Measurements from ENCODE around the gene SRPRA.

SRPRA gene

DNA sequence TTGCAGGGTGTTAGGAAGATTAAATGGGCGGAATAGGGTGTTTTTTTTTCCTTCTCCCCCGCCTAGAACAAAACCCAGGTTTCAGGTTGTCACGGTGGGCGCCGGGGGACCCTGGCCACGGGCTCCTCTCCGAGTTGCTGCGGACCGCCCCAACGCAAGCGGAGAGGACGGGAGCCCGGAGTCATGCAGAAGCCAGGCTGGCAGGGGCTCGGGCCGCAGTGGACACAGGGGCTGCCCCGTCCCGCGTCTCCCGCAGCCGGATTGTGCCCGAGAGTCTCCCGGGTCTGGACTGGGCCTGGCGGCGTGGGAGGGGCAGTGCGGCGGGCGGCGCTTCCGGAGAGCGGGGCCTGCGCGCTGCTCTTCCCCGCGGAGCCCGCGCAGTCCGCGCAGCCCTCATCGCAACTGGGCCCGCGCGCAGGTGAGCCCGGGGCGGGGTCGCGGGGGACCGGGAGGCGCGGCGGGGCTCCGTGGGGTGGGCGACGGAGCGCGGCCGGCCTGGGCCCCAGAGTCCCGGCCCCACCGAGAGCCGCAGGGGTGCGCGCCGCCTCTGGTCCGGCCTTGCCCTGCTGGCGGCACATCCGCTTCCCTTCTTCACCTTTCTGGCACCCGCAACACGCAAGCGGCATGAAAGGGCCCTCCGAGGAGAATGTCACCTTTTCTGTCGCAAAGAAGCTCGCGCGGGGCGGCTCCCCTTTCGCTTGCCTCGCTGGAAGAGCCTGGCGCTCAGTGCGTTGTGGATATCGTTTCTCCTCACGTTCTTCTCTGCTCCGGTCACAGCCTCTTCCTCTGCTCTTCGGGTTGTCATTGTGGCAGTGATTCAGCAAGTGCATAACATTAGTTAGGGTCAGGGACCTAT lies 14.3 kb upstream of the SRPRA start, which contains the start of gene TIRAP:
TIRAP (plus strand) TSS at position 358 of the 856 bp plus-strand sequence. CDS start 7,802 bp downstream, outside the sequence.
- H3K4me3 ChIP-seq (replicated peaks; ENCODE audit: low read depth, low read length): peak within 1 kb of the TSS; percentile 59
- TF ChIP-seq CTCF (IDR thresholded peaks at IDR 0.05; ENCODE audit: low read depth, low read length, missing control alignments): no peak
- no peak for DNase-seq (ENCODE audit: extremely low read depth, low read depth)

DNA sequence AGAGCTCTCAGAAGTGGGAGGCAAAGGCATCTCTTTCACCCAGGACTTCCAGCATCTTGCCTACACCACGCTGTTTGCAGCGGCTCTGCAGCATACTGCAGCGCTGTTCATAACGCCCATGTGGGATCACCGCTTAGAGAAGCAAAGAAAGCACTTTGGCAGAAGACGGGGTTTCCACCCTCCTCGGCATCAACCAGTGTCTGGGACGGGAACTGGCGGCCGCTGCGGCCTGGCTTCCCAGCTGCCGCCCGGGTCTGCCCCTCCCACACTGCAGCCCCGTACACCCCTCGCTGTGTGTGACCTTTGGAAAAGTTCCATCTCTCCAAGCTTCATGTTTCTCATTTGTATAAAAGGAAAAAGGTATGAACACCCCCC lies 13.7 kb upstream of the SRPRA start:
- TF ChIP-seq CTCF (IDR thresholded peaks at IDR 0.05; ENCODE audit: low read depth, low read length, missing control alignments): no peak
- peak overlapping the region; percentile 59 for H3K4me3 ChIP-seq (replicated peaks; ENCODE audit: low read depth, low read length)
- no peak for DNase-seq (ENCODE audit: extremely low read depth, low read depth)

DNA sequence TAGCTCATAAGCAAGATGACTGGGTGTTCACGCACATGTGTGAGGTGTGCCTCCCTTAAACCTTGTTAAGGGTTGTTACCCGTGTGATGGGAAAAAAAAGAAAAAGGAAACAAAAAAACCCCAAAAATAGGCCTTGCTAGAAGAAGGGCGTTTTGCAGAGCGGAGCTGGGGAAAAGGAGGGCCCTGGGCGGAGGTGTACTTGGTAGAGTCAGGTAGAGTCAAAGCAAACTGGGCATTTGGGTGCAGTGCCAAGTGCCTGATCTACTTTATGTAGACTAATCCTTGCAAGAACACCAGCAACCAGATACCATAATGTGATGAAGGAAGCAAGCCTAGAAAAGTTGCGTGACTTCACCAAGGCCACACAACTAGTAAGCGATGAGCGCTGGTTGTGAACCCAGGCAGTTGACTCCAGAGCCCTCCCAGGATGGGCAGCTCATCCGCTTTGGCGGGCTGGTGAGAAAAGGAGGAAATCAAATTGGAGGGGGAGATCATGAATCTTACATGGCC lies 13.0 kb upstream of the SRPRA start:
- TF ChIP-seq CTCF (IDR thresholded peaks at IDR 0.05; ENCODE audit: low read depth, low read length, missing control alignments): no peak
- H3K4me3 ChIP-seq (replicated peaks; ENCODE audit: low read depth, low read length): no peak overlapping the region
- DNase-seq (ENCODE audit: extremely low read depth, low read depth): no peak

DNA sequence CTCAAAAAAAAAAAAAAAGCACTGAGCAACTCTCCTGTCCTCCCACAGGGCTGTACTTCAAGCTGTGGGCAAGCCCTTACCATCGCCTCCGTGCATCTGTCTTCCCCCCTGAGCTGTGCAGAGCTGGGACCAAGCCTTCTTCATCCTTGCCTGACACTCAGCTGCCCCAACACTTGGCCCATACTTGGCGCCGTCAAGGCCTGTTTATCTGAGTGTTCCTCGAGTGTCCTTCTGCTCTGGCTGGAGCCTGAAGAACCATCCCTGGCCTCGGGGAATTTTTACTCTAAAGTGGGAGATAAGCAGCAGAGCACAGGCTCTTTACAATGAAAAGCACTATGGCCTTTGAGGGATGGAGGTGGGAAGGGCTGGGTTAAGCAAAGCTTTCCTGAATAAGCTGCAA lies 12.6 kb upstream of the SRPRA start:
- H3K4me3 ChIP-seq (replicated peaks; ENCODE audit: low read depth, low read length): no peak overlapping the region
- no peak for TF ChIP-seq CTCF (IDR thresholded peaks at IDR 0.05; ENCODE audit: low read depth, low read length, missing control alignments)
- no peak for DNase-seq (ENCODE audit: extremely low read depth, low read depth)

GRCh38 chr11:126280595-126280994 lies 11.9 kb upstream of the SRPRA start:
- TF ChIP-seq CTCF (IDR thresholded peaks at IDR 0.05; ENCODE audit: low read depth, low read length, missing control alignments): no peak
- DNase-seq (ENCODE audit: extremely low read depth, low read depth): no peak
- no peak overlapping the region for H3K4me3 ChIP-seq (replicated peaks; ENCODE audit: low read depth, low read length)

DNA sequence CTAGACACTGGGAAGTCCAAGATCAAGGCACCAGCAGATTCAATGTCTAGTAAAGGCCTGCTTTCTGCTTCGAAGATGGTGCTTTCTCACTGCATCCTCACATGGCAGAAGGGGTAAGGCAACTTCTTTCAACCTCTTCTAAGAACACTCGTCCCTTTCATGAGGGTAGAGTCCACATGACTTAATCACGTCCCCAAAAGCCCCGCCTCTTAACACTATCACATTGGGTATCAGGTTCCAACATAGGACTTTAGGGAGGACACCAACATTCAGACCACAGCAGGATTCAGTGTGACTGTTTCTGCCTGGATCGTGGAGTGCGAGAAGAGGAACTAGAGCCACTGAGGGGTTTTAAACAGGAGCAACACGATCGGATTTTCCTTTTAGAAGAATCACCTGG lies 10.5 kb upstream of the SRPRA start:
- TF ChIP-seq CTCF (IDR thresholded peaks at IDR 0.05; ENCODE audit: low read depth, low read length, missing control alignments): no peak
- DNase-seq (ENCODE audit: extremely low read depth, low read depth): no peak
- no peak overlapping the region for H3K4me3 ChIP-seq (replicated peaks; ENCODE audit: low read depth, low read length)
